Activated T-cell treated with anti-CD3 and anti-CD28 coated beads for 4 hours (primary cell): ENCODE results near the gene SH2D1B.

ENCODE experiments used
- DNase-seq: peaks from one replicate; pipeline ENCODE4 v3.0.0-alpha.2; 2020

SH2D1B gene

DNA sequence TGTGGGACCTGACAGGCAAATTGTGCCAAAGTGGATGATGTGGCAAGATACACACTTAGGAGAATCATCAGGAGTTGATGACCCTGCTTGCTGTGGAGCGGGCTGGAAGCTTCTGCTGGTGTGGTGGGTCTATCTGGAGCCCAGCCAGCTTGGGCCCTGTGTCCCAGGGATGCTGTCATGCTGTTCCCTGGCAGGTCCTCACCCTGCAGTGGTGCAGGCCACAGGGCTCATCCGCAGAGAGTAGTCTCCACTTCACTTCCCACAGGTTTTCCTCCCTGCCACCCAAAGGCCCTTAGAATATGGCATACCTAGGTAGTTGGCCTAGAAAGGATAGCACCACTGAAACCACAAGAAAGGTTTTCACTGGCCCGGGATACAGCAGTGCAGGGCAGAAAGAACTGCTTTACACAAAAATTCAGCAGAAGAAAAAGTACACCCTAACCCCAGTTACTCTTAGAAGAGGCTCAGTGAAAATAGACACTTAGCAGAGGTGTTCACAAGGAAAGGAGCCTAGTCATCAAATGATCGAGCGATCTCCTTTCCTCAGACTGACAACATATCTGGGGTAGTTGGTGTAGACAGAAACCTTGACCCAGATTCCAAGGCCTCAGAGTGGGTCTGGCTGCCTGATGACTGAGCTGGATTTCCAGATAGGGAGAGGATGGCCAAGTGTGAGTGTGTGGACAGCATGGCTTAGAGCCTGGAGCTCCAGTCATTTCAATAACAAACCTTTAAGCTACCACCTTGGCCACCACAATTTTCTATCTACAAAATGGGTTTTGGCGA, 31.7 kb downstream of the SH2D1B start:
- DNase-seq, result no peak

DNA sequence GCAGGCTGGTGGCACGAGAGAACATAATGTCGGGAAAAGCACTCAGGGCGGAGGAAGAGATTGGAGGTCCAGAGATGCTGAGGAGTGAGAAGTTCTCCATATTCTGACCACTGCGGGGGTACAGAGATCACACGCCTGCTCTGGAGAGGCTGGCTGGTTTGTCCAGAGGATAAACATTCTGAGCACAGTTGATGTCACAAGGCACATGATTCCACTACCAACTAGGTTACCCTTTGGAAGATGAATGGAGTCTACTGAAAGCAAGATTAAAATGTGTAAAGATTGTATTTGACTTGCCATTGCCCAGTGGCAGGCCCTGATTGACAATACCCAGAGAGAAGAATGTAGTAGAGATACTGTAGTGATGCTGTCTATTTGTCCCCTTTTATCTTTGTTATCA, 35.2 kb downstream of the SH2D1B start, which contains the start of gene SPATA46:
TSS of gene SPATA46 (minus strand) at position 164 of the 400 bp plus-strand sequence. CDS start at position 100, 64 bp downstream.
- DNase-seq, result no peak

DNA sequence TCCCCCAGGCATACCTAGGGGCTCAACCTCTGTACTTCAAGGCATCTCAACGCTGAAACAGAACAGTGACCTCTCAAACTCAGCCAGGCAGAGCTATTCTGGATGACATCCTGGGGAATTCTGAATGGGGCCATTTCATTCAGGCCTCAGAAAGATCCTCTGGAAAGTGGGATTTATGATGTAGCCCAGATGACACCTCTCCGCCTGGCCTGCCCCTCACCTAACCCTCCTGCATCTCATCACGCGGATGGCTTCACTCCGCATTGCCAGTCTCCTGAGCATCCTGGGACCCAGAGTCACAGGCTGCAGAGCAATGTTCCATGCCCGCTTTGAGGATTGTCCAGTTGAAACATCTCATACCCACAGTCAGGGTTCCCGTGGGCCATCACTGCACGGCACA, 36.5 kb downstream of the SH2D1B start:
- no peak for DNase-seq

DNA sequence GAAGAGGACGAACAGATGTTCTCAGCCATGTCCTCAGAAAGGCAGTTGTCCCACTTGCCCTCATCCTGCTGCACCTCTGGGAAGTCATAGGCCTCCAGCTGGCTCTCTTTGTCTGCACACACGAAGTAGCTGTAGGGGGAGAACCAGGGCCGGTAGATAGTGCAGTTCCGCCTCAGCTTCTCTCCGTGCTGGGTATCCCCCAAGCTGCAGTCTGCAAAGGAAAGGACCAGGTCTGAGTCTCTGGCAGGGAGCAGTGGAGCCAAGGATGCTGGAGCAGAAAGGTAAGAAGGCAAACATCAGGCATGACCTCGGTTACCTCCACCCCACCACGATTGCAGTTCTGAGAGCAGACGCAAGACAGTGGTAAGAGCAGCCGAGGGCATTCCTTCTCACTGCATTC, 37.5 kb downstream of the SH2D1B start:
- DNase-seq, result no peak

DNA sequence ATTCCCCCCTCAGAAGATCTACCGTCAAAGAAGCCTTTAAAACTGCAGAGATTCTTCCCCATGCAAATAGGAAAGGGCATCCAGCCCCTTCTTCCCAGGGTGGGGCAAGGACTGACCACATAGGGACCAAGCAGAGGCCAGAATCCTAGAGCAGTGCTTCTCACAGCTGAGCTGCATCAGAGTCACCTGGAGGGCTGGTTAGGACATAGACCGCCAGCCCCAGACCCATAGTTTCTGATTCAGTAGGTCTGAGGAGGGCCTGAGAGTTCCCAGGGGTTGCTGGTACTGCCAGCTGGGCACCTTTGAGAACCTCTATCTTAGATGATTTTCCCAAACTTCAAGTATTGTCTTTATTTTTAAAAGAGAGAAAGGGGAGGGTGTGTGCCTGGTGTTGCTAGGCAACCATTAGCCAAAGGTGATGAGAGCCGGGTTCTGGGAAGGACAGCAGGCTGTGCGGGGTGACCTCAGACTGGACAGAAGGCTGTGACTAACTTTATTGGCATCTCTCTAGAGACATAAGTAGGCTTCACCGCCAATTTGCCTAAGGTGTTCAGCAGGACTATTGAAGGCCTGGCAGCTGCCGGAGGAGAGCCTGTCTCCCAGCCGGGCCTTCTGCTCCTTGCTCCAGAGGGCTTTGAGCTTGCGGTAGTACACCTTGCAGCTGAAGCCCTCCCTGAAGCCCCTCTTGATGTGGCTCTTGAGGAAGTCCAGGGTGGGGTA, 38.2 kb downstream of the SH2D1B start:
- DNase-seq, result no peak

DNA sequence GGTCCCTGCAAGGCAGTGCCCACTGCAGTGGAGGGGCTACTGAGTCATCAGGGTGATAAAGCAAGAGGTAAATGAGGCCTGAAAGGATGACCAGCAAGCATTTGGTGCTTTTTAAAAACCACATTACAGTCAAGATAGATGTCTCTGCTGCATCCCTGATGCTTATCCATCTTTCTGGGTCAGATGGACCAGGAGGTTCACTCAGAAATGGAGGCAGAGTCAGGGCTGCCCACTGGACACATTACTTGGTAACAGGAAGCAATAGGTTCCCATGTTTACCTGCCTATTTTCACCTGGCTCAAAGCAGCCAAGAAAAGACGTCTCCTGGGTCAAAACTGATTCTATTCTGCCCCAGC, 38.9 kb downstream of the SH2D1B start:
- no peak for DNase-seq

DNA sequence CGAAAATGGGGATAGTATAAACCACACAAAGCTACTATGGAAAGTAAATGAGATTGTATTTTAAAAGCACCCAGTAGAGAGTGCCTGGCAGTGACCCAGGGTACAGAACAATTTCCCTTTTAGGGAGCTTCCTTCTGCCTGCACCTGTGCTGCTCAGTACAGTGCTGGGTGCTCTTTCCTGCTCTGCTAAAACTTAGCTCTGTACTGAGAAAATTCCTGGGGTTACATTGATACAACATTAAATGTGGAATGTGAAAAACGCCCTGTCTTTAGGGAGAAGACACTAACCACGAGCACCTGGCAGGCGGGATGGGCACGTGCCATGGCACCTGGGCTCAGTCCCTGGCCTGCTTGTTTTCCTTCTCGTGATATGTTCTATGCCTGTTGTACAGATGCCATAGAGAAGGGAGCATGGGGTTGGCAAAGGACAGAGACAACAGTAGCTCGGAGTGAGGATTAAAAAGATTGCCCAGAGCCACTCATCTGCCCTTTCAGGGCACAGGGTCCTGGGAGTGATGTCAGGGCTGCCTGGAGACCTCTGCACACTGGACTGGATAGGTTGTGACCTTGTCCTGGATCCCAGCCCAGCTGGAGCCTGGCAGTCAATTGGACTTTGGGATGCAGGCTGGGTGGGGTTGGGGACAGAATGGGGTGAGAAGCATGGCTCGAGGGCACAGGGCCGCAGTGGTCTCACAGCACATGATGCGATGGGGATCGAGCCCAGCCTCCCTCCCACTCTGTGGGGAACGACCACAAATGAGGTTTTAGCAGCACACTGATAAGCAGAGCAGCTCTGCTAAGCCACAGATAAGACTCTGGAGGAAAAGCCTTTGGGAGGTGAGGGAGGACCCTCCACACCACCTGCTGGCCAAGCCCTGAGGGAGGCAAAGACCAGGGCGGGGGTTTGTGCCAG, 39.5 kb downstream of the SH2D1B start:
- no peak for DNase-seq

DNA sequence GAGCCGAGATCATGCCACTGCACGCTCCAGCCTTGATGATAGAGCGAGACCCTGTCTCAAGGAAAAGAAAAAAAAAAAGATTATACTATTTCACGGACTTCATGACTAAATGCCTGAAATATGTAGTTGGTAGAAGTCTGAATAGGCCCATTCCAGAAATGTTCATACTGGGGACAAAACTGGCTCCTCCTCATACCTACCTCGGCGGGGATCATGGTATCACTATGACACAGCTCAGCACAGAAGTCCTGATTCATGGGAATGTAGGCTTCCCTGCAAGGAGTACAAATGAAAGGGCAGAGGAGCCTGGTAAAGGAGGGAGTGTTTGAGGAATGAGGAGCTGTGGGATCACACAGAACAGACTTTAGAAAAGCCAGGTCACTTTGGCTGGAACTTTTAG, 40.3 kb downstream of the SH2D1B start:
- DNase-seq, result no peak

DNA sequence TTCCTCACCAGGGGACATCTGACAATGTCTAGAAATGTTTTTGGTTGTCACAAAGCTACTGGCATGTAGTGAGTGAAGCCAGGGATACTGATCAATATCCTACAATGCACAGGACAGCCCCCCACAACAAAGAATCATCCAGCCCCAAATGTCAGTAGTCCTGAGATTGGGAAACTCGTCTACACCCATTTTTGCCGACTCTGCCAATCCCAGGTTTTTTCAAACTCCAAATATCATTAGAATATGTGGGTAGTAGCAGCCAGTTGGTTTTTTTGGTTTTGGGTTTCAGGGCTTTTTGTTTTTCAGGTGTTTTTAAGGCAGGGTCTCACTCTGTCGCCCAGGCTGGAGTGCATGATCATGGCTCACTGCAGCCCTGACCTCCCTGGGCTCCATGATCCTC, 41.2 kb downstream of the SH2D1B start:
- DNase-seq, result no peak

DNA sequence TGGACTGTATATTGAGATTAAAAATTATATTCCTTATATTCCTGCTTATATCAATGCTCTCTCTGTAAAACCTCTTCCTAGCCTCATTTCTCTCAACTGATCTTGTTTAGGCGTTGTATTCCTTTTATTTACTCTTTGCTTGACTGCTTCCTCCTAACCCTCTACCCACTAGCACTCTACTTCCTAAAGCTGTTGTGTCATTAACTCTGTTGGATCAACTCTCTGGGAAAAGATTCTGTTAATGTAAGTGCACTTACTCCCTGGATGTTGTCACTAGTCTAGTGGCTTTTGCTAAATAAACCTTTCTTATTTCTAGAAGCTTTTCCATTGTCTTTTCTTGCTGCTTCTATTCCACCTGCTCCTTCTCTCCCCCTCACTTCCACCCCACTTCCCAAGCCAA, 41.8 kb downstream of the SH2D1B start:
- DNase-seq, result no peak

DNA sequence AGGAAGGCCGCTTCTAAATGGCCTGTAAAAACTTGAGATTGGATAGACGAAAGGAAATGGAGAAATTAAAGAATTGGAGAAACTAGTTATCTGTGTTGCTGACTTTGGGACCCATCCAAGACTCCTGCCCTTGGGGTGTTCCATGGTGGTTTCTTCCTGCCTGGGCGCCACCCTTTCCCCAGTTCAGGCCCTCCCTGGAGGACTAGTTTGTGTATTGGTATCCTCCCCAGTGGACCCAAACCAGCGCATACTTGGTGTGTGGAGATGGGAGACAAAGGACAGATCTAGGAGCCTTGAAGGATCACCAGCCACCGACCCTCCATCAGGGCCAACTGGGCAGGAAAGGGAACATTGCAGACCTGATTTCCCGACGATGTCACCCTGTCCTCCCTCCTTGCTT, 42.4 kb downstream of the SH2D1B start:
- DNase-seq, result no peak

DNA sequence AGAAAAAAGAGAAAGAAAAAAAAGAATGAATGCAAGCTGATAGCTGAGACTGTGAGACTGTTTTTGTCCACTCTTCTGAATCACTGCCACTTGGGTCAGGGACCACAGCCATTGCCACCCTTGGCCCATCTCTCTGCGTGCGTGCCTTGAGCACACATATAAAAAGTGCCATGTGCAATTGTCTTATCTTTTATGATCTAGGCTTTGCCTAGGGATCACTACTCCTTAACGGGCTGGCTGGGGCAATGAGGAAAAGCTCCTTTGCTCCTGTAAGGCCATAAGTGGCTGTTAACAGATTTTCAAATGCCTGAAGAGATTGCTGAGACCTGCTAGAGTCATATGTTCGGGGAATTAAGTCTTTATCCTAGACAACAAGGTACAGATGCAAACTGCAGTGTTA, 43.5 kb downstream of the SH2D1B start:
- DNase-seq, result no peak

DNA sequence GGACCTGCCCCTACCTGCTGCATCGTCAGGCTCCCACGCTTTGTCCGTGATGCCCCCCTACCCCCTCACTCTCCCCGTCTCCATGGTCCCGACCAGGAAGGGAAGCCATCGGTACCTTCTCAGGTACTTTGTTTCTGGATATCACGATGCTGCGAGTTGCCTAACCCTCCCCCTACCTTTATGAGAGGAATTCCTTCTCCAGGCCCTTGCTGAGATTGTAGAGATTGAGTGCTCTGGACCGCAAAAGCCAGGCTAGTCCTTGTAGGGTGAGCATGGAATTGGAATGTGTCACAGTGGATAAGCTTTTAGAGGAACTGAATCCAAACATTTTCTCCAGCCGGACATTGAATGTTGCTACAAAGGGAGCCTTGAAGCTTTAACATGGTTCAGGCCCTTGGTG, 44.2 kb downstream of the SH2D1B start:
- DNase-seq, result no peak

DNA sequence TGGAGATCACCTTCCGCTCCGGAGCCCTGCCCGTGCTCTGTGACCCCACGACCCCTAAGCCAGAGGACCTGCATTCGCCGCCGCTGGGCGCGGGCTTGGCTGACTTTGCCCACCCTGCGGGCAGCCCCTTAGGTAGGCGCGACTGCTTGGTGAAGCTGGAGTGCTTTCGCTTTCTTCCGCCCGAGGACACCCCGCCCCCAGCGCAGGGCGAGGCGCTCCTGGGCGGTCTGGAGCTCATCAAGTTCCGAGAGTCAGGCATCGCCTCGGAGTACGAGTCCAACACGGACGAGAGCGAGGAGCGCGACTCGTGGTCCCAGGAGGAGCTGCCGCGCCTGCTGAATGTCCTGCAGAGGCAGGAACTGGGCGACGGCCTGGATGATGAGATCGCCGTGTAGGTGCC, 44.9 kb downstream of the SH2D1B start:
- no peak for DNase-seq

DNA sequence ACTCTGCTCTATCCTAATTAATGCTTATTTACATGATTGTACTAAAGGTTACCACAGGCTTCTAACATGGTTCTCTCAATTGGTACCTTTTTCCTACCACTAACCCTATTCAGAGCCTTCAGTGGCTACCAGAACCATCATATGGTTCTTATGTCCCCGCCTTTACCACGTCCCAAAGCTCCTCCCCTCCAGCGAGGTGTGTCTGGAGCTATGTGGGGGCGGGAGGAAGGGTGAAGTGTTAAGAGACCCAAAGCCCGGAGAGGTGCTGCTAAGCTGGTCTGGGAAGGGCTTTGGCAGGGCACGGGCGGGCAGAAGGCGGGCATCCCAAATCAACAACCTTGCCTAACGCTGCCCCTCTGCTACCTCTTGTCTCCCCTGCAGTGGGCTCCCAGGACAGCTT, 45.3 kb downstream of the SH2D1B start:
- no peak for DNase-seq

DNA sequence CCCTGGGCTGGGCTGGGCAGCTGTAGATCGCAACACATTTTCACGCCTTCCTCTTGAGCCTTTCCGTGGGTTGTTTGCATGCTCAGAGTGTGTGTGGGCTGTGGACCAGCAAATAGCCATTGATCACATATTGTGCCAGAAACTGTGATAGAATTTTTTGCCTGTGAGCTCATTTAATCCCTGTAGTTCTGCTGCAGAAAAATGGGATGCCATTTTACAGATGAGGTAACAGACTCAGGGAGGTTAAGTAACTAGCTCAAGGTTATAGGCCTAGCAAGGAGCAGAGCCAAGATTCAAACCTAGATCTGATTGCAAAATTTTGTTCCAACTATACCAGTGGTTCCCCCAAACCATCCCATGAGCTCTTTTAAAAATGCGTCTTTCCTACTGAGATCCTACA, 45.8 kb downstream of the SH2D1B start:
- no peak for DNase-seq

DNA sequence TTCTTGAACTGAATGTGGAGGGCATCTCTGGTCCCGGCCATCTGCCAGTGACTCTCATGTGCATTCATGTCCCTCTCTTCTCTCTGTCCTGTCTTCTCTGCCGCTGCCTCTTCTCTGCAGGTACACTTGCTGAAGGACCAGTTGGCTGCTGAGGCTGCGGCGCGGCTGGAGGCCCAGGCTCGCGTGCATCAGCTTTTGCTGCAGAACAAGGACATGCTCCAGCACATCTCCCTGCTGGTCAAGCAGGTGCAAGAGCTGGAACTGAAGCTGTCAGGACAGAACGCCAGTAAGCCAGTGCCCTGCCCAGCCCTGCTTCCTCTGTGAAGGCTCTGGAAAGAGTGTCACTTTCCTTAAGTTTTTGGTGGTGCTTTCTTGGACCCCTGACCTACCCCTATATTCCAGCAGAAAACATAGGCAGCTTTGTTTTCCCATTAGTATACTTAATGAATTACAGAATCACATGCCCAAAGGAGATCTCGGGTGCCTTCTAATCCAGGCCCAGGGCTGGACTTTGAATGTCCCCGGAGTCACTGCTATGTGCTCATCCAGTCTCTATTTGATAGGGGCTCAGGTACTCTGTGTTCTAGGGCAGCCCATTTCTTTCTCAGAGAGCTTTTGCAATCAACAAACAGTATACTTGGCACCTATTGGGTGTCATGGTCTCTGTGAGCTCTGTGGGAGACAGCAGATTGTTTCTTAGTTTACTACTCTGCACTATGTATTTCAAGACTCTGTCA, 46.5 kb downstream of the SH2D1B start:
- no peak for DNase-seq

DNA sequence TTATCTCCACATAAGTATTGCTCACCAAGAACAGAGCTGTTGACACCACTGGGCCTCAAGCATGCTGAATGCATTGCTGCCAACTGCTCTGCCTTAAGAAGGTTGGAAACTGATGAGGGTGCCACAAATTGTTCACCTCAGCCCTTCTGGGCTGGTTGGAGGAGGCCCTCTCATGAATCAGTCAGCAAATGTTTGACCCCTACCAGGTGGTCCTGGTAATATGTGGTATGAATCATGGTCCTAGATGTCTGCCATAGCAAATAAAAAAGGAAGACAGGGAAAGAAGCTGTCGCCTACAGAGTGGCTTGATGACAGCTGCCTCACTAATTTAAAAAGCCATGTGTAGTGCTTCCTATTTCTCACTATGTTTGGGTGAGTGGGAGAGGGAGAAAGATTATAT, 47.4 kb downstream of the SH2D1B start:
- no peak for DNase-seq

DNA sequence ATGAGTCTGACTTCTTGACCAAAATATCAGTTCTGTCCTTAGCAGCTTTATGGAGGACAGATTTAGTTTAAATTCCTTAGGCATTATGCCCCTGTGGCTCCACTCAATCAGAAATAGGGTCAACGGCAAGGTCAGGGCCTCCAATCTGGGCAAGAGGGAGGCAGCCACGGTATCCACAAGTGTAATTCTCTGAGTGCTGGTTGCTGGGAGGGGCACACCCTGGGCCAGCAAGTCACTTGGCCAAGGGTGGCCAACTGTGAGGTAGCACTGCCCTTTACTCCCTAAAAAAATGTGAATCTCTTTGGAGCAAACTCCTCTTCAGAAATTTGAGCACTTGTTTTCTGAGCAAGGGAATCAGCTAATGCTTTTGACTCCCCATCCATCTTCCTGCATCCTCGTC, 48.1 kb downstream of the SH2D1B start:
- DNase-seq, result no peak

DNA sequence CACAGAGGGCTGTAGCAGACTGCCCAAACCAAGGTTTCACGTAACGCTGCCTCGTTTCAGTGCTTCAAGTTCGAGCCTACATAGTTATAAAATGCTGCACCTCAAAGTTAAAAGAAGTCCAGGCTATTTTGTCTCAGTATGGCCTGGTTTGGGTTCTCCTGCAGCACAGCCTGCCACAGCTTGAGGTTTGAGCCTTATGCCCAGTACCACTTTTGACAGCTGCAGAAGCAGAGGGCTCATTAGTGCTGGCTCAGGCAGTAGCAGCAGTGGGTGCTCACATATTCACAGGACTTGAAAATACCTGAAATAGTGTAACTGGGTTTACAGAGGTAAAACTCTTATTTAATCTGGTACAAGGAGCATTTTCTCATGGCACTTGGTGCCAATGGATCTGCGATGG, 50.6 kb downstream of the SH2D1B start:
- DNase-seq, result no peak

DNA sequence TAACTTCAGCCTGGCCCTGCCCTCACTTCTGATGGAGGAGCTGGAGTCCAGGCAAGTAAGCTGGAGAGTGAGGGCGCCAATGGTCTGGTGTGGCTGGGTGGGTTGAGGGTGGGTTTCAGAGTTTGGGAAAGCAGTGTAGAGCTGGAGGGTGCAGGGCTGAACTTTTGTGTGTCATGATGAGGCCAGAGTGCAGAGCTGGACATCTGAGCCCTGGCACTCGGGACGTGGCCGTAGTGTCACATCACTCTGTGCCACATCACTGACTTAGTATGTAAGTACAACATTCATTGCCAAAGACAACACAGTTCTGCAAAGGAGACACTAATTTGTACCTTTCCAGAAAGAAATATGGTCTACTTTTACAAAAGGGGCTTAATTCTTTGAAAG, 51.1 kb downstream of the SH2D1B start:
- no peak for DNase-seq

DNA sequence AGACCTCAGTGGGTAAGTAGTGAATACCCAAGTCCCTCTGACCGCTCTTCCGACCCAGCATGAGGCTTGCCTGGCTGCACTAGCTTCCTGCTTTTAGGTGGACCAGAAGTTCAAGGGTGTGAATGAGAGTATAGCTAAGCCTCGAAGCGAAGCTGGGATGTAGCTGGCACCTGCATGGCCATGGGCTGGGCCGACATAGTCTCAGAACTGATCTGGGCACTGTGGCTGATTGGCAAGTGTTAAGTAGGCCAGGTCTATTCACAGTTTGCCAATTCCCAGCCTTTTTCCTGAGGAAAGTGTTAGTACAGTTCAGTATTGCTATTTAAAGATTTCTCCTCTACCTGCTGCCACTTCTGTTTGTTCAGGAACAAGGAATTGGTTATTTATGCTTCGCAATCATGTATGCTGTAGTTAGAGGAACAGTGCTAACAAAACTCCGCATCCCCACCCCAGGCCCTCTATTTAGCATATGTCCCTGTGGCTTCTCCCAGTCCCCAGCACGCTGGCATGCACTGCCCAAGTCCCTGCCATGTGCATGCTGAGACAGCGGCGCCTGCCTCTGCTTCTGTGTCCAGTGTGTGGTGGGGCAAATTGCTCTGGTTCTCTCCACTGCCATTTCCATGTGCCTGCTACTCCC, 51.6 kb downstream of the SH2D1B start:
- no peak for DNase-seq
